ENCODE measurements around the gene TWSG1. TPM values are rescaled to one million over a fixed set of nuclear protein-coding genes. Genes with fewer than 3 reads are reported as not detected.
A peak's percentile ranks its signal among the peaks of the same experiment; 100 is the strongest.

Gene TWSG1
- total RNA-seq, 1 experiment from 2014 or later: 19.3 TPM

DNA sequence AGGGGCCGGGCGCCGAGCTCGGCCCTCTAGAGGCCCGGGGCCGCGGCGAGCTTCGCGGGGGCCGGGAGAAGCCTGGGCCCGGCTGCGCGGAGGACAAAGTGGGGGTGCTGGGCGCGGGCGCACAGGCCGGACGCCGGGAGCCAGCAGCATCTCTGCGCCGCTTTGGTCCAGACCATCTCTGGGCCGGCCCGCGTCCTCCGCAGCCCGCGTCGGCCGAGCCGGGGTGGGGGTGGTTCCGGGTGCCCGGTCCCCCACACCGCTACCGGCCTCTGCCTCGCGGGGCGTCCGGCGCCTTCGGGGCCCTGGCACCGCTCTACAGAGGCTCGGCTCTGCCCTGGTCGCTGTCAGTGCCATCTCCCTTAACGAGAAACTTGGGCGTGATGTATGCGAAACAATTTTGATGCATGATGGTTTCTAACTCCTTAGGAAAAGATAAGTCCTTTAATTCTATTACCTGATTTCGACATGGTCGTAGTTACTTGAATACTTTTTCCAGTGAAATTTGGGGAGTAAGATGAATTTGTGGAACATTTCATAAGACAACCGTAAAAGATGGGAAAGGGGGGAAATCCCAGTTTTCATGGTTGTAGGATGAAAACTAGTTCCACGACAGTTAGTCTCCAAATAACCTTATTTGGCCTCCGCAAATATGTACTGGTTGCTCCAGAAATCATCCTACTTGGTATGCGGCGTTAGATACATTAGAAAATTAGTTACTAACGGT lies 562 bp downstream of the TWSG1 start (continued):
- TF ChIP-seq, protein P1, sequence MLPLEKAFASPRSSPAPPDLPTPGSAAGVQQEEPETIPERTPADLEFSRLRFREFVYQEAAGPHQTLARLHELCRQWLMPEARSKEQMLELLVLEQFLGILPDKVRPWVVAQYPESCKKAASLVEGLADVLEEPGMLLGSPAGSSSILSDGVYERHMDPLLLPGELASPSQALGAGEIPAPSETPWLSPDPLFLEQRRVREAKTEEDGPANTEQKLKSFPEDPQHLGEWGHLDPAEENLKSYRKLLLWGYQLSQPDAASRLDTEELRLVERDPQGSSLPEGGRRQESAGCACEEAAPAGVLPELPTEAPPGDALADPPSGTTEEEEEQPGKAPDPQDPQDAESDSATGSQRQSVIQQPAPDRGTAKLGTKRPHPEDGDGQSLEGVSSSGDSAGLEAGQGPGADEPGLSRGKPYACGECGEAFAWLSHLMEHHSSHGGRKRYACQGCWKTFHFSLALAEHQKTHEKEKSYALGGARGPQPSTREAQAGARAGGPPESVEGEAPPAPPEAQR (CRISPR knock-in tag; IDR thresholded peaks at IDR 0.05): no peak
- 0 out of 2 replicates have a peak, but pooled peaks have one; percentile 45 for TF ChIP-seq MYBL2 (CRISPR knock-in tag; IDR thresholded peaks at IDR 0.05)
- TF ChIP-seq, protein P2, sequence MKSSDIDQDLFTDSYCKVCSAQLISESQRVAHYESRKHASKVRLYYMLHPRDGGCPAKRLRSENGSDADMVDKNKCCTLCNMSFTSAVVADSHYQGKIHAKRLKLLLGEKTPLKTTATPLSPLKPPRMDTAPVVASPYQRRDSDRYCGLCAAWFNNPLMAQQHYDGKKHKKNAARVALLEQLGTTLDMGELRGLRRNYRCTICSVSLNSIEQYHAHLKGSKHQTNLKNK (CRISPR knock-in tag; IDR thresholded peaks at IDR 0.05): no peak
- TF ChIP-seq, protein P3, sequence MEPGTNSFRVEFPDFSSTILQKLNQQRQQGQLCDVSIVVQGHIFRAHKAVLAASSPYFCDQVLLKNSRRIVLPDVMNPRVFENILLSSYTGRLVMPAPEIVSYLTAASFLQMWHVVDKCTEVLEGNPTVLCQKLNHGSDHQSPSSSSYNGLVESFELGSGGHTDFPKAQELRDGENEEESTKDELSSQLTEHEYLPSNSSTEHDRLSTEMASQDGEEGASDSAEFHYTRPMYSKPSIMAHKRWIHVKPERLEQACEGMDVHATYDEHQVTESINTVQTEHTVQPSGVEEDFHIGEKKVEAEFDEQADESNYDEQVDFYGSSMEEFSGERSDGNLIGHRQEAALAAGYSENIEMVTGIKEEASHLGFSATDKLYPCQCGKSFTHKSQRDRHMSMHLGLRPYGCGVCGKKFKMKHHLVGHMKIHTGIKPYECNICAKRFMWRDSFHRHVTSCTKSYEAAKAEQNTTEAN (CRISPR knock-in tag; IDR thresholded peaks at IDR 0.05): peak; percentile 72; the same call in 1 of the 2 replicates

DNA sequence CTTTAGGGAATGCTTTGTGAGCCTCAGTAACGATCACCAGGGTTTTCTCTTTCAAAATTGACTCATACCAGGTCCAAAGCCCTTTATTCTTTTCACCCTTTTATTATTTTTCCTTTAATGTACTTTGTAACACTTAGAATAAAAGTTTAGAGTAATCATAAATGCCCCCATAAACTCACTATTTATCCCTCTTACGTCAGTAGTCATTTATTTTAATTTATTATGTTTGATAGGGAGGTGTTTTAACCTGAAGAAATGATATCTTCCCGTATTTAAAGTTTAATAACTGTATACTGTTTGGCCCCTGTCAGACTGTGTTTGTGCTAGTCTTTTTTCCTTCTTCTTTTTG lies 1.1 kb downstream of the TWSG1 start:
- Mint-ChIP-seq H3K4me3 (peak overlapping the region; percentile 86), H3K27me3 (ENCODE audit: low read depth) (peaks cover 27% of the 10 kb centered on the region), H3K27ac (no peak overlapping the region), H3K4me1 (peaks cover 10% of the 10 kb centered on the region; the same call in 1 of the 2 replicates), H3K9me3 (no peaks in the 10 kb centered on the region), H3K36me3 (peaks cover 12% of the 10 kb centered on the region)
- ATAC-seq (no peak), DNase-seq (ENCODE audit: low spot score) (no peak)
- ChIA-PET POLR2A (interaction anchor here (0.6 kb wide), 1 partner anchor 292 kb away, joined by 3 read pairs; no protein-coding TSS in a partner anchor), CTCF (interaction anchor here (1.1 kb wide), 1 partner anchor 30 kb away, joined by 4 read pairs; no protein-coding TSS in a partner anchor)
- TF ChIP-seq, protein P4, sequence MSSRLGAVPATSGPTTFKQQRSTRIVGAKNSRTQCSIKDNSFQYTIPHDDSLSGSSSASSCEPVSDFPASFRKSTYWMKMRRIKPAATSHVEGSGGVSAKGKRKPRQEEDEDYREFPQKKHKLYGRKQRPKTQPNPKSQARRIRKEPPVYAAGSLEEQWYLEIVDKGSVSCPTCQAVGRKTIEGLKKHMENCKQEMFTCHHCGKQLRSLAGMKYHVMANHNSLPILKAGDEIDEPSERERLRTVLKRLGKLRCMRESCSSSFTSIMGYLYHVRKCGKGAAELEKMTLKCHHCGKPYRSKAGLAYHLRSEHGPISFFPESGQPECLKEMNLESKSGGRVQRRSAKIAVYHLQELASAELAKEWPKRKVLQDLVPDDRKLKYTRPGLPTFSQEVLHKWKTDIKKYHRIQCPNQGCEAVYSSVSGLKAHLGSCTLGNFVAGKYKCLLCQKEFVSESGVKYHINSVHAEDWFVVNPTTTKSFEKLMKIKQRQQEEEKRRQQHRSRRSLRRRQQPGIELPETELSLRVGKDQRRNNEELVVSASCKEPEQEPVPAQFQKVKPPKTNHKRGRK (CRISPR knock-in tag; IDR thresholded peaks at IDR 0.05; ENCODE audit: borderline replicate concordance): no peak
- TF ChIP-seq ZNF671 (CRISPR knock-in tag; IDR thresholded peaks at IDR 0.05) (no peak), CREB1 (CRISPR knock-in tag; IDR thresholded peaks at IDR 0.05) (no peak), TEAD1 (CRISPR knock-in tag; IDR thresholded peaks at IDR 0.05) (no peak), ZNF138 (CRISPR knock-in tag; conservative IDR thresholded peaks at IDR 0.05) (no peak), SP1 (CRISPR knock-in tag; conservative IDR thresholded peaks at IDR 0.05) (no peak)
- TF ChIP-seq, protein P3 (CRISPR knock-in tag; IDR thresholded peaks at IDR 0.05): no peak
- TF ChIP-seq, protein P2 (CRISPR knock-in tag; IDR thresholded peaks at IDR 0.05): no peak
- TF ChIP-seq, protein P5, sequence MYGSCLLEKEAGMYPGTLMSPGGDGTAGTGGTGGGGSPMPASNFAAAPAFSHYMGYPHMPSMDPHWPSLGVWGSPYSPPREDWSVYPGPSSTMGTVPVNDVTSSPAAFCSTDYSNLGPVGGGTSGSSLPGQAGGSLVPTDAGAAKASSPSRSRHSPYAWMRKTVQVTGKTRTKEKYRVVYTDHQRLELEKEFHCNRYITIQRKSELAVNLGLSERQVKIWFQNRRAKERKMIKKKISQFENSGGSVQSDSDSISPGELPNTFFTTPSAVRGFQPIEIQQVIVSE (CRISPR knock-in tag; IDR thresholded peaks at IDR 0.05; ENCODE audit: borderline replicate concordance): no peak
- TF ChIP-seq, protein P6, sequence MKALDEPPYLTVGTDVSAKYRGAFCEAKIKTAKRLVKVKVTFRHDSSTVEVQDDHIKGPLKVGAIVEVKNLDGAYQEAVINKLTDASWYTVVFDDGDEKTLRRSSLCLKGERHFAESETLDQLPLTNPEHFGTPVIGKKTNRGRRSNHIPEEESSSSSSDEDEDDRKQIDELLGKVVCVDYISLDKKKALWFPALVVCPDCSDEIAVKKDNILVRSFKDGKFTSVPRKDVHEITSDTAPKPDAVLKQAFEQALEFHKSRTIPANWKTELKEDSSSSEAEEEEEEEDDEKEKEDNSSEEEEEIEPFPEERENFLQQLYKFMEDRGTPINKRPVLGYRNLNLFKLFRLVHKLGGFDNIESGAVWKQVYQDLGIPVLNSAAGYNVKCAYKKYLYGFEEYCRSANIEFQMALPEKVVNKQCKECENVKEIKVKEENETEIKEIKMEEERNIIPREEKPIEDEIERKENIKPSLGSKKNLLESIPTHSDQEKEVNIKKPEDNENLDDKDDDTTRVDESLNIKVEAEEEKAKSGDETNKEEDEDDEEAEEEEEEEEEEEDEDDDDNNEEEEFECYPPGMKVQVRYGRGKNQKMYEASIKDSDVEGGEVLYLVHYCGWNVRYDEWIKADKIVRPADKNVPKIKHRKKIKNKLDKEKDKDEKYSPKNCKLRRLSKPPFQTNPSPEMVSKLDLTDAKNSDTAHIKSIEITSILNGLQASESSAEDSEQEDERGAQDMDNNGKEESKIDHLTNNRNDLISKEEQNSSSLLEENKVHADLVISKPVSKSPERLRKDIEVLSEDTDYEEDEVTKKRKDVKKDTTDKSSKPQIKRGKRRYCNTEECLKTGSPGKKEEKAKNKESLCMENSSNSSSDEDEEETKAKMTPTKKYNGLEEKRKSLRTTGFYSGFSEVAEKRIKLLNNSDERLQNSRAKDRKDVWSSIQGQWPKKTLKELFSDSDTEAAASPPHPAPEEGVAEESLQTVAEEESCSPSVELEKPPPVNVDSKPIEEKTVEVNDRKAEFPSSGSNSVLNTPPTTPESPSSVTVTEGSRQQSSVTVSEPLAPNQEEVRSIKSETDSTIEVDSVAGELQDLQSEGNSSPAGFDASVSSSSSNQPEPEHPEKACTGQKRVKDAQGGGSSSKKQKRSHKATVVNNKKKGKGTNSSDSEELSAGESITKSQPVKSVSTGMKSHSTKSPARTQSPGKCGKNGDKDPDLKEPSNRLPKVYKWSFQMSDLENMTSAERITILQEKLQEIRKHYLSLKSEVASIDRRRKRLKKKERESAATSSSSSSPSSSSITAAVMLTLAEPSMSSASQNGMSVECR (CRISPR knock-in tag; IDR thresholded peaks at IDR 0.05; ENCODE audit: borderline replicate concordance): no peak
